AG10803 (cell line): ENCODE data around the gene STK31.

ENCODE experiments used
- DNase-seq: peaks from one replicate; pipeline ENCODE4 v3.0.0; 2010; ENCODE audit warnings: low read depth
- H3K4me3 ChIP-seq: 2 replicates; pipeline ENCODE4 v1.5.1; 2011; ENCODE audit warnings: mild to moderate bottlenecking, low read length, control low read depth
- TF ChIP-seq, protein P1 (sequence below): conservative IDR thresholded peaks from 2 replicates; pipeline ENCODE4 v1.5.1; 2011; ENCODE audit warnings: mild to moderate bottlenecking, low read length, control low read depth, inconsistent platforms

STK31 gene

DNA sequence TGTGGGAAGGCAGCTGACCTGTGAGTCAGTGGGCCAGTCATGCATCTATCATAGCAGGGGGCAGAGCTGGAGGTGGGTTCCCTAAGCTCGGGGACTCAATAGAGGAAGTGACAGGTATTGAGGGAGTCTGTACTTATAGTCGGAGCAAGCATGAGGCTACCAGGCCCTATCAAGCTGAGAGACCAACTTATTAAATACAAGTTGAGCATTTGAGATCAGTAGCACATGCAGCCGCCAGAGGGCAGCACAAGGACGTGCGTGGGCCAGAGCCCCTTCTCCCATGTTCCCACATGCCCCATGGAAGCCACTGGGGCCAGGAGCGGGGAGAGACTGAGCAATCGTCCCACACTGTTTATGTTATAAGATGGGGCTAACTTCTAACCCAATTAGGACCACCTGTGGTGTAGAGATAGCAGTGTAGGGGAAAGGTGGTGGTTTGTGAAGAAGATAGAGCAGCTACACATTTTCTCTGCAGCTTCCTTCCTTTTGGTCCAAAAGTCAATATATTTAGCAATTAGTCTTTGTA is 13.0 kb upstream of the STK31 start:
- TF ChIP-seq, protein P1, sequence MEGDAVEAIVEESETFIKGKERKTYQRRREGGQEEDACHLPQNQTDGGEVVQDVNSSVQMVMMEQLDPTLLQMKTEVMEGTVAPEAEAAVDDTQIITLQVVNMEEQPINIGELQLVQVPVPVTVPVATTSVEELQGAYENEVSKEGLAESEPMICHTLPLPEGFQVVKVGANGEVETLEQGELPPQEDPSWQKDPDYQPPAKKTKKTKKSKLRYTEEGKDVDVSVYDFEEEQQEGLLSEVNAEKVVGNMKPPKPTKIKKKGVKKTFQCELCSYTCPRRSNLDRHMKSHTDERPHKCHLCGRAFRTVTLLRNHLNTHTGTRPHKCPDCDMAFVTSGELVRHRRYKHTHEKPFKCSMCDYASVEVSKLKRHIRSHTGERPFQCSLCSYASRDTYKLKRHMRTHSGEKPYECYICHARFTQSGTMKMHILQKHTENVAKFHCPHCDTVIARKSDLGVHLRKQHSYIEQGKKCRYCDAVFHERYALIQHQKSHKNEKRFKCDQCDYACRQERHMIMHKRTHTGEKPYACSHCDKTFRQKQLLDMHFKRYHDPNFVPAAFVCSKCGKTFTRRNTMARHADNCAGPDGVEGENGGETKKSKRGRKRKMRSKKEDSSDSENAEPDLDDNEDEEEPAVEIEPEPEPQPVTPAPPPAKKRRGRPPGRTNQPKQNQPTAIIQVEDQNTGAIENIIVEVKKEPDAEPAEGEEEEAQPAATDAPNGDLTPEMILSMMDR: peak; percentile 67
- peak; percentile 56 for DNase-seq
- H3K4me3 ChIP-seq: no peak overlapping the region

DNA sequence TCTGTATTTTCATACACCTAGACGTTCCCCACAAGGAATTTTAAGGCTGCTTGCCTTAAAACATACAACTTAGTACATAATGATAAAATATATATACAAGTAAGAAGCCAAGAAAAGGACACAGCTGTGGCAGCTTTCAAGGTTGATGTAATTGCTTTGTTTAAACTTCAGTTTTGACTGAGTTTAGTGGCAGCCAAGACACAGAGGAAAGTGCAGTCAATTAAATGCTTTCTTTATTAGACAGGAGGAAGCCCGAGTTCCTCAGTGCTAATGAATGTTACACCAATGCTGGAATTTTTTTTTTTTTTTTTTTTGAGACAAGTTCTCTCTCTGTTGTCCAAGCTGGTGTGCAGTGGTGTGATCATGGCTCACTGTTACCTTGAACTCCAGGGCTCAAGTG is 11.2 kb upstream of the STK31 start:
- no peak for DNase-seq
- TF ChIP-seq, protein P1: no peak
- H3K4me3 ChIP-seq: no peak overlapping the region

DNA sequence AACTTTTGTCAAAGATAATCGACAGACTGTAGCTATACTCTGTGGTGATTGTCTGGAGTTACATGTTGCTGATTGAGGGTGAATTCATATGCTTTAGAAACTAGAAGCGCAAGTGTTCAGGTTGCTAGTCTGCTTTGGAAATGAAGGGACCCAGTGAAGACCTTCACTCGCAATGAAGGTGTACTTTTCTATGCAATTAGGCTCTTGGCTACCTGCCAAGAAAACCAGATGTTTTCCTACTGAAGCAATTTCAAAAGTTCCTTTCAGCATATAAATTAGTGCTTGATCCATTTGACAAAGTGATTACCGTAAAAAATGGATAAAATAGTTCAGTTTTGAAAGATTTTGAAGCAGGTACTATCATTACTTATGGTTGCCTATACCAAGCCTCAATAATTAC is 10.0 kb upstream of the STK31 start:
- no peak overlapping the region for H3K4me3 ChIP-seq
- DNase-seq: no peak
- TF ChIP-seq, protein P1: no peak

DNA sequence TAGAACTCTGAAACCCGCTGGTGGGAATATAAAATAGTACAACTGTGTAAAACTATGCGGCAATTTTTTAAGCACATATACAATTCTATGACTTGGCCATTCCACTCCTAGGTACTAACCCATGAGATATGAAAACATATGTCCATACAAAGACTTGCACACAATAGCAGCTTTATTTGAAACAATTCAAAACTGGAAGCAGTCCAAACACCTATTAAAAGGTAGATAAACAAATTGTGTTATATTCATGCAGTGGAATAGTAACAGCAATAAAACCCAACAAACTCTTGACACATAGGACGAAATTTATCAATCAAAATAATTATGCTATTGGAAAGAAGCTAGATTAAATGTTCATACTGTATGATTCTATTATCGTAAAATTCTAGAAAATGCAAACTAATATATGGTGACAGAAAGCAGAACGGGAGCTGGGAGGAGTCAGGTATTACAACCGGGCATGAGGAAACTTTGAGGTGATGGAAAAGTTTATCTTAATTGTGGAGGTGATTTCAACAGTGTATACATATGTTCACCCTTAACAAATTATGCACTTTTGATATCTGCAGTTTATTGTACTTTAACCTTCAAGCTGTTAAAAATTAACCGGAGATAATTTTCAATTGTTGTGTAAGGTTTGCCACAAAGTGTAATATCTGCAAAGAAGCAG is 803 bp upstream of the STK31 start:
- DNase-seq: no peak
- TF ChIP-seq, protein P1: no peak
- H3K4me3 ChIP-seq: no peak overlapping the region

DNA sequence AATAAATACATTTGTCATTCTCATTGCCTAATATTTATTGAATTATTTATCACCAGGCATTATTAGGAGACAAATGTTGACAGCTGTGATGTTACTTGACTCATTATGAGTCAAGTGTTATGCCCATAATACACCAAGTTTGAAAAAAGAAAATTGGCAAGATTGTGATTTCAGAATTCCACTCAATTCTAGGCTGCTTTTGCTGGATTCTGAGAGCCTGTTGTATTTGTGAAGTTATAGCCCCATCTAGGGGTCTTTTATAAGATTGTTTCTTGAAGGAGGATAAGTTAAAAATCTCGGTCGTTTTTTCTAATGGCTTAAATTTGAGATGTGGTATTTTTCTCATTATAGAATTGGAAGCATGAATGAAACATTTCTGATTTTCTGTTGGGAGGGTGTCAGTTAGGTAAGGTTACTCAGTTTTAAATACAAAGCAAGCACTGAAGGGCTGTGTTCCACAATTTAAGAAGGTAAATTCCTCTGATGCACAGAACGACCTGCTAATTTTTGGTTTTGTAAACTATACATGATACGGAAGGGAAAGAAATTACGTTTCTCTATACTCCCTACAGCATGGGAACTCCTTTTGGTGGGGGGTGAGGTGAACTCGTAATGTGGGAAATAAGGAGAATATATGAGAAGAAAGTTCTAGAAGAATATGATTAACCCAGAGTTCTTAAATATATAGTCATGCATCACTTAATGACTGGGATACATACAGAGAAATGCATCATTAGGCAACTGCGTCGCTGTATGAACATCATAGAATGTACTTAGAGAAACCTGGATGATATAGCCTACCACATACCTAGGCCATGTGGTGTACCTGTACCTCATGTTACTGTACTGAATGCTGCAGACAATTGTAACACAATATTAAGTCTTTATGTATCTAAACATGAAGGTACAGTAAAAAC is 2.6 kb downstream of the STK31 start:
- peak; percentile 69 for DNase-seq
- TF ChIP-seq, protein P1: peak; percentile 64
- H3K4me3 ChIP-seq: no peak overlapping the region

DNA sequence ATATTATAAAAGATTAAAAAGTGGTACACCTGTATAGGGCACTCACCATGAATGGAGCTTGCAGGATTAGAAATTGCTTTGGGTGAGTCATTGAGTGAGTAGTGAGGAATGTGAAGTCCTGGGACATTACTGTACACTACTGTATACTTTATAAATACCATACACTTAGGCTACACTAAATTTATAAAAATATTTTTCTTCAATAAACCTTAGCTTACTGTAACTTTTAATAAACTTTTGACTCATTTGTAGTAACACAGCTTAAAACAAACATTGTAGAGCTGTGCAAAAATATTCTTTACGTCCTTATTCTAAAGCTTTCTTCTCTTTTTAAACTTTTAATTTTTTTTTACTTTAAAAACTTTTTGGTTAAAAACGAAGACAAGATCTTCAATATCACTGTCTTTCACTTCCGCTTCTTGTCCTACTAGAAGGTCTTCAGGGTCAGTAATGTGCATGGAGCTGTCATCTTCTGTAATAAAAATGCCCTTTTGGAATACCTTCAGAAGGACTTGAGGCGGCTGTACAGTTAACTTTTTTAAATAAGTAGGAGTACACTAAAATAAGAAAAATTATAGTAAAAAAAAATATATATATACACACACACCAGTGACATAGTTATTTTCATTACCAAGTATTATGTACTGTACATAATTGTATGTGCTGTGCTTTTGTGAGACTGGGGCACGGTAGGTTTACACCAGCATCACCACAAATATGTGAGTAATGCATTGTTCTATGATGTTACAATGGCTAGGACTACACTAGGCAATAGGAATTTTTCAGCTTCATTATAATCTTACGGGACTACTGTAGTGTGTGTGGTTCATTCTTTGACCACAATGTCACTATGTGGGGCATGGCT is 3.5 kb downstream of the STK31 start:
- TF ChIP-seq, protein P1: no peak
- peak; percentile 88 for DNase-seq
- H3K4me3 ChIP-seq: no peak overlapping the region
